ENCODE data around the gene RPS13.
"Not testable (repeated sequence)": the region's sequence is repeated elsewhere in the genome, so short reads cannot be mapped to it uniquely, and the experiment has no call there.

The RPS13 gene

GRCh38 chr11:17048491-17048890, 29.0 kb downstream of the RPS13 start:
- DNase-seq; intact Hi-C loops (cut with DNase I): not testable (repeated sequence)

DNA sequence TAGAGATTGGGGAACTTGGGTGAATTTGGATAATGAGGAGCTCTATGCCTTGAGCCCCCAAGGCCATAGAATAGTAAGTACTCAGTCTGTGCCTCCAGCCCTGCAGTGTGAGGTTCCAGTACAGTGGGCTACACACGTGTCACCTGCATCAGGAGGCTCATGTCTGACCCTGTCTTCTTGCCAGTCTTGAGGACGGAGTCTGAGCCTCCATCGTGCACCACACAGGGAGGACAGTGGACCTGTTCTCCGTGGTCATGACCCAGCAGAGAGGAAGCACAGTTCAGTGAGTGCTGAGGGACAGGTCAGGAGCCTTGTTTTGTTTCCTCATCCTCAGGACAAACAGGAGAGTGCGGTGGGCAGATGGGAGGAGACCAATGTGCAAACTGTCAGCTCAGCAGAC, 30.8 kb downstream of the RPS13 start:
- no peak for DNase-seq
- intact Hi-C loops (cut with DNase I): no loop called here

- intact Hi-C loops (cut with DNase I): no loop called here
- no peak for DNase-seq
Observed at GRCh38 chr11:17036666-17037658, 40.5 kb downstream of the RPS13 start.

DNA sequence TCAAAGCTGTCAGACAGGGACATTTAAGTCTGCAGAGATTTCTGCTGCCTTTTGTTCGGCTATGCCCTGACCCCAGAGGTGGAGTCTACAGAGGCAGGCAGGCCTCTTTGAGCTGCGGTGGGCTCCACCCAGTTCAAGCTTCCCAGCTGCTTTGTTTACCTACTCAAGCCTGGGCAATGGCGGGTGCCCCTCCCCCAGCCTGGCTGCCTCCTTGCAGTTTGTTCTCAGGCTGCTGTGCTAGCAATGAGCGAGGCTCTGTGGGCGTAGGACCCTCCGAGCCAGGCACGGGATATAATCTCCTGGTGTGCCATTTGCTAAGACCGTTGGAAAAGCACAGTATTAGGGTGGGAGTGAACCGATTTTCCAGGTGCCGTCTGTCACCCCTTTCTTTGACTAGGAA, 43.4 kb downstream of the RPS13 start:
- DNase-seq; intact Hi-C loops (cut with DNase I): not testable (repeated sequence)

GRCh38 chr11:17026487-17027082, 50.9 kb downstream of the RPS13 start:
- no peak for DNase-seq
- intact Hi-C loops (cut with DNase I): no loop called here

DNA sequence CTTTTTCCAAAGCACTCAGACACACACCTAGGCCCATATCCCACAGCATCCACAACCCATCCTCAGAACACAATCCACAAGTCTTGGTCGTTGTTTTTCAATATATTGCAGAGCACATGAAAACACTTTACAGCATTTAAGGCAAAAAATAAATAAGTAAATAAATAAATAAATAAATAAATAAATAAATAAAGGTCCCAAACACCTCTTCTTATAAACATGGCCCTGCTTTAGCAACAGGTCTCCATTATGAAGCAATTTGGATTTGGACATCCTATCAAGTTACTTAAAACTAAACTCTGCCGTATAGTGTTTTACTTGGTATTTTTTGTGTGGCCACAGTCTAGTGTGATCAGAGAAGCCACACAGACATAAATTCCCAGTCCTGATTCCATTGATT, 52.5 kb downstream of the RPS13 start:
- intact Hi-C loops (cut with DNase I): no loop called here
- DNase-seq: no peak

Measured in head of caudate nucleus (tissue), 42 donors.